Upper lobe of right lung (tissue), 1 donor: Measurements from ENCODE around the gene TRIM50. TPM values are rescaled to one million over a fixed set of nuclear protein-coding genes. Genes with fewer than 3 reads are reported as not detected.
A peak's percentile ranks its signal among the peaks of the same experiment; 100 is the strongest.
"Not testable (repeated sequence)": the region's sequence is repeated elsewhere in the genome, so short reads cannot be mapped to it uniquely, and the experiment has no call there.

Experiments
- ATAC-seq: fragments of 200-7000 bp; cut with Tn5 transposase; one replicate; pipeline ENCODE4 v1.9.1; 2020; ENCODE audit warnings: mild to moderate bottlenecking, moderate library complexity
- DNase-seq: peaks from one replicate; pipeline ENCODE4 v3.0.0-alpha.2; 2020
- H3K27ac ChIP-seq: fragments of 200-600 bp; one replicate; pipeline ENCODE4 v1.8.0; 2022
- H3K27me3 ChIP-seq: fragments of 200-600 bp; one replicate; pipeline ENCODE4 v1.8.0; 2022; ENCODE audit warnings: mild to moderate bottlenecking
- H3K36me3 ChIP-seq: fragments of 200-600 bp; one replicate; pipeline ENCODE4 v1.8.0; 2022
- H3K4me1 ChIP-seq: fragments of 200-600 bp; one replicate; pipeline ENCODE4 v1.8.0; 2022
- H3K4me3 ChIP-seq: fragments of 200-600 bp; one replicate; pipeline ENCODE4 v1.8.0; 2022; ENCODE audit warnings: mild to moderate bottlenecking
- H3K9me3 ChIP-seq: fragments of 200-600 bp; one replicate; pipeline ENCODE4 v1.8.0; 2022
- CTCF ChIP-seq: fragments of 200-600 bp; IDR thresholded peaks from one replicate; pipeline ENCODE4 v1.8.0; 2022; ENCODE audit warnings: antibody characterized with exemption
- intact Hi-C: fragments of 100-400 bp; cut with DNase I; formaldehyde crosslinking; loops from one replicate; pipeline ENCODE4 v1.11.0; 2022
- total RNA-seq: library from RNA; stranded (reverse); fragmentation: NEBNext Ultra II Directional; extraction: Animal tissue kit (Norgen Biotek cat#: 25700); gene quantifications from one replicate; pipeline ENCODE4 v1.2.1, GENCODE V29; 2021
- donor health status: DM: no; HTN: yes; CAD: no; lungs with severe emphysema.

The TRIM50 gene
- total RNA-seq, 1 donor from 2014 or later, result 0.20 TPM

- Histone ChIP-seq H3K9me3 (no peaks in the 10 kb centered on the region), H3K4me1 (peaks cover 4% of the 10 kb centered on the region), H3K27me3 (no peaks in the 10 kb centered on the region), H3K27ac (no peak overlapping the region), H3K36me3 (no peaks in the 10 kb centered on the region), H3K4me3 (no peak overlapping the region)
- DNase-seq, result no peak
- TF ChIP-seq CTCF, result no peak
- intact Hi-C loops, result no loop called here
- ATAC-seq, result no peak
Observed at GRCh38 chr7:73313521-73313906, 14.4 kb downstream of the TRIM50 start.

GRCh38 chr7:73312831-73313520, 14.9 kb downstream of the TRIM50 start:
- Histone ChIP-seq H3K4me1 (peaks cover 4% of the 10 kb centered on the region), H3K36me3 (no peaks in the 10 kb centered on the region), H3K4me3 (no peak overlapping the region), H3K27ac (no peak overlapping the region), H3K9me3 (no peaks in the 10 kb centered on the region), H3K27me3 (no peaks in the 10 kb centered on the region)
- DNase-seq, result no peak
- TF ChIP-seq CTCF, result no peak
- intact Hi-C loops, result no loop called here
- ATAC-seq, result no peak

- DNase-seq, H3K27ac ChIP-seq, H3K36me3 ChIP-seq, H3K9me3 ChIP-seq, intact Hi-C loops, H3K27me3 ChIP-seq, H3K4me1 ChIP-seq, ATAC-seq, H3K4me3 ChIP-seq: not testable (repeated sequence)
Observed at GRCh38 chr7:73311421-73311820, 16.5 kb downstream of the TRIM50 start.

- TF ChIP-seq CTCF, result no peak
- peak; percentile 97 for DNase-seq
- no peaks in the 10 kb centered on the region for H3K9me3 ChIP-seq
Observed at GRCh38 chr7:73308665-73309214, 19.1 kb downstream of the TRIM50 start, which contains the start of gene NSUN5. Gene NSUN5, minus strand, starts transcription at chr7:73308826. Its CDS starts 36 bp downstream, at chr7:73308790.

GRCh38 chr7:73308074-73308664, 19.7 kb downstream of the TRIM50 start:
- ATAC-seq (peak; percentile 61), DNase-seq (peak; percentile 71)
- peak overlapping the region; percentile 51 for H3K27ac ChIP-seq
- peaks cover 19% of the 10 kb centered on the region for H3K36me3 ChIP-seq
- H3K4me1 ChIP-seq, result peaks cover 9% of the 10 kb centered on the region
- H3K9me3 ChIP-seq, result no peaks in the 10 kb centered on the region
- TF ChIP-seq CTCF, result no peak
- peak overlapping the region; percentile 79 for H3K4me3 ChIP-seq
- no peaks in the 10 kb centered on the region for H3K27me3 ChIP-seq
- intact Hi-C loops, result no loop called here

More at GRCh38 chr7:73308665-73309214, 19.1 kb downstream of the TRIM50 start, which contains the start of gene NSUN5:
- ATAC-seq, result peak; percentile 97
- Histone ChIP-seq H3K4me3 (peak within 1 kb of the TSS; percentile 79), H3K4me1 (peaks cover 9% of the 10 kb centered on the region), H3K36me3 (peaks cover 13% of the 10 kb centered on the region), H3K27me3 (no peaks in the 10 kb centered on the region), H3K27ac (peak within 1 kb of the TSS; percentile 51)
- intact Hi-C loops, result no loop called here

GRCh38 chr7:73307436-73307835, 20.4 kb downstream of the TRIM50 start:
- H3K4me3 ChIP-seq, result peak overlapping the region; percentile 79
- intact Hi-C loops, result no loop called here
- H3K4me1 ChIP-seq, result peaks cover 9% of the 10 kb centered on the region
- H3K36me3 ChIP-seq, result peaks cover 23% of the 10 kb centered on the region
- H3K27ac ChIP-seq, result no peak overlapping the region
- no peak for TF ChIP-seq CTCF
- H3K27me3 ChIP-seq, result no peaks in the 10 kb centered on the region
- H3K9me3 ChIP-seq, result no peaks in the 10 kb centered on the region
- peak; percentile 47 for DNase-seq
- ATAC-seq, result no peak

GRCh38 chr7:73304612-73305387, 23.1 kb downstream of the TRIM50 start:
- ATAC-seq, H3K4me1 ChIP-seq, H3K9me3 ChIP-seq, intact Hi-C loops, H3K4me3 ChIP-seq, H3K27ac ChIP-seq, H3K27me3 ChIP-seq: not testable (repeated sequence)
- peak; percentile 21 for DNase-seq
- peaks cover 23% of the 10 kb centered on the region for H3K36me3 ChIP-seq
